HG03432 (cell line): ENCODE measurements around the gene TRIM75.
"Not testable (repeated sequence)": the region's sequence is repeated elsewhere in the genome, so short reads cannot be mapped to it uniquely, and the experiment has no call there.

Experiments
- ATAC-seq: cut with Tn5 transposase; IDR thresholded peaks from one replicate; pipeline ENCODE4 v1.9.1; 2021; ENCODE audit warnings: mild to moderate bottlenecking, moderate library complexity; ENCODE audit not compliant: unreplicated experiment

Gene TRIM75

GRCh38 chr4:165053645-165054044 is at the start of gene TRIM75:
TSS of gene TRIM75 (plus strand) at chr4:165053866. CDS start at chr4:165059148, 5,282 bp downstream.
- ATAC-seq = no peak

- ATAC-seq = no peak
Observed at GRCh38 chr4:165005352-165005925, 48.2 kb upstream of the TRIM75 start.

GRCh38 chr4:165006456-165006855 is 47.2 kb upstream of the TRIM75 start:
- ATAC-seq = no peak

- ATAC-seq = no peak
Observed at GRCh38 chr4:165006886-165007285, 46.8 kb upstream of the TRIM75 start.

- peak; percentile 58 for ATAC-seq
Observed at GRCh38 chr4:165009493-165010227, 44.0 kb upstream of the TRIM75 start.

- ATAC-seq = no peak
Observed at GRCh38 chr4:165010487-165010886, 43.2 kb upstream of the TRIM75 start.

GRCh38 chr4:165010991-165011390 is 42.7 kb upstream of the TRIM75 start:
- ATAC-seq = no peak

- no peak for ATAC-seq
Observed at GRCh38 chr4:165011403-165011802, 42.3 kb upstream of the TRIM75 start.

GRCh38 chr4:165013691-165014090 is 40.0 kb upstream of the TRIM75 start:
- no peak for ATAC-seq

GRCh38 chr4:165016971-165017370 is 36.7 kb upstream of the TRIM75 start:
- no peak for ATAC-seq

- ATAC-seq = not testable (repeated sequence)
Observed at GRCh38 chr4:165019995-165020394, 33.7 kb upstream of the TRIM75 start.

- not testable (repeated sequence) for ATAC-seq
Observed at GRCh38 chr4:165025782-165026181, 27.9 kb upstream of the TRIM75 start.

- ATAC-seq = no peak
Observed at GRCh38 chr4:165027762-165028402, 25.8 kb upstream of the TRIM75 start.

- ATAC-seq = no peak
Observed at GRCh38 chr4:165031436-165032211, 22.0 kb upstream of the TRIM75 start, which contains the start of gene TRIM60. TSS of gene TRIM60 (plus strand) at chr4:165031999. CDS start at chr4:165040073, 8,074 bp downstream.

- ATAC-seq = no peak
Observed at GRCh38 chr4:165048170-165048569, 5.5 kb upstream of the TRIM75 start.

- no peak for ATAC-seq
Observed at GRCh38 chr4:165052627-165053026, 1.0 kb upstream of the TRIM75 start.

GRCh38 chr4:165055601-165056000 is 1.9 kb downstream of the TRIM75 start:
- ATAC-seq = no peak

GRCh38 chr4:165058666-165059065 is 5.0 kb downstream of the TRIM75 start:
- ATAC-seq = no peak

- ATAC-seq = no peak
Observed at GRCh38 chr4:165059386-165059785, 5.7 kb downstream of the TRIM75 start.

- ATAC-seq = no peak
Observed at GRCh38 chr4:165060938-165061337, 7.3 kb downstream of the TRIM75 start.

GRCh38 chr4:165070560-165070959 is 16.9 kb downstream of the TRIM75 start:
- no peak for ATAC-seq
